ENCODE data around the gene VPS35L.

DNA sequence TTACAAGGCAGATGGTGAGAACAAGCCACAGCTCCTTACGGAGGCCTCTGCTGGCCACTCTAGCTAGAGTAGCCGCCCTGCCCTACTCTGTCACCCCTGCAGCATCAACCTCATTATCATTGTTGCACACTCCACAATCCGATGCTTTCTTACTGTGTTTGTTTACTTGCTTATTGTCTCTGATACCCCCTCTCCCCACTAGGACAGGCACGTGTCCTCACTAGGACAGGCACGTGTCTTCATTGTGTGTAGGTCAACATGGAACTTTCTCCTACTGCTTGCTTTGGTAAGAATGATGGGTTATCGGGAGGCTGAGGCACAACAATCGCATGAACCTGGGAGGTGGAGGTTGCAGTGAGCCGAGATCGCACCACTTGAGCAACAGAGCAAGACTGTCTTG lies 98.6 kb downstream of the VPS35L start:
- TF ChIP-seq, protein P1, sequence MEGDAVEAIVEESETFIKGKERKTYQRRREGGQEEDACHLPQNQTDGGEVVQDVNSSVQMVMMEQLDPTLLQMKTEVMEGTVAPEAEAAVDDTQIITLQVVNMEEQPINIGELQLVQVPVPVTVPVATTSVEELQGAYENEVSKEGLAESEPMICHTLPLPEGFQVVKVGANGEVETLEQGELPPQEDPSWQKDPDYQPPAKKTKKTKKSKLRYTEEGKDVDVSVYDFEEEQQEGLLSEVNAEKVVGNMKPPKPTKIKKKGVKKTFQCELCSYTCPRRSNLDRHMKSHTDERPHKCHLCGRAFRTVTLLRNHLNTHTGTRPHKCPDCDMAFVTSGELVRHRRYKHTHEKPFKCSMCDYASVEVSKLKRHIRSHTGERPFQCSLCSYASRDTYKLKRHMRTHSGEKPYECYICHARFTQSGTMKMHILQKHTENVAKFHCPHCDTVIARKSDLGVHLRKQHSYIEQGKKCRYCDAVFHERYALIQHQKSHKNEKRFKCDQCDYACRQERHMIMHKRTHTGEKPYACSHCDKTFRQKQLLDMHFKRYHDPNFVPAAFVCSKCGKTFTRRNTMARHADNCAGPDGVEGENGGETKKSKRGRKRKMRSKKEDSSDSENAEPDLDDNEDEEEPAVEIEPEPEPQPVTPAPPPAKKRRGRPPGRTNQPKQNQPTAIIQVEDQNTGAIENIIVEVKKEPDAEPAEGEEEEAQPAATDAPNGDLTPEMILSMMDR (conservative IDR thresholded peaks at IDR 0.05 in 1 of 2, IDR thresholded peaks at IDR 0.05 in 1 of 2; ENCODE audit: extremely low read depth in 1 of 2, insufficient read depth in 1 of 2, low read depth in 1 of 2, low read length in 2 of 2) = no peak
- no peak for TF ChIP-seq EZH2 (IDR thresholded peaks at IDR 0.05; ENCODE audit: borderline replicate concordance, low read length)
